Fibroblast of lung (primary cell): Measurements from ENCODE around the gene CNOT3. TPM values are rescaled to one million over a fixed set of nuclear protein-coding genes. Genes with fewer than 3 reads are reported as not detected.

Experiments
- DNase-seq, 2 donors: peaks; one replicate each; pipeline versions ENCODE4 v3.0.0 to v3.0.0-alpha.2; 2010; ENCODE audit warnings: low read depth in 2 of 2
- H2AFZ ChIP-seq: 2 replicates; pipeline ENCODE4 v1.5.1; 2012; ENCODE audit warnings: low read length, control low read depth, inconsistent platforms
- H3K27ac ChIP-seq: 2 replicates; pipeline ENCODE4 v1.5.1; 2011; ENCODE audit warnings: low read length, control low read depth; ENCODE audit not compliant: insufficient read depth
- H3K27me3 ChIP-seq: 2 replicates; pipeline ENCODE4 v1.5.1; 2011; ENCODE audit warnings: mild to moderate bottlenecking, low read length; ENCODE audit not compliant: control insufficient read depth, insufficient read depth
- H3K36me3 ChIP-seq: 2 replicates; pipeline ENCODE4 v1.5.1; 2011; ENCODE audit warnings: low read length; ENCODE audit not compliant: control insufficient read depth, insufficient read depth
- H3K4me1 ChIP-seq: 2 replicates; pipeline ENCODE4 v1.5.1; 2011; ENCODE audit warnings: low read length; ENCODE audit not compliant: control insufficient read depth, insufficient read depth; ENCODE audit errors: extremely low read depth
- H3K4me2 ChIP-seq: 2 replicates; pipeline ENCODE4 v1.5.1; 2011; ENCODE audit warnings: low read length, control low read depth; ENCODE audit not compliant: insufficient read depth; ENCODE audit errors: extremely low read depth
- H3K4me3 ChIP-seq, 4 experiments: fragments of 200-600 bp in 1 of 4; sonication (generic) in 1 of 4; replicated peaks in 1 of 4; 2 replicates each; pipeline ENCODE4 v1.5.1; 2011 to 2016; ENCODE audit warnings: low read length in 4 of 4, low read depth in 3 of 4, mild to moderate bottlenecking in 3 of 4, control low read depth in 2 of 4, inconsistent platforms in 1 of 4, mixed read lengths in 1 of 4; ENCODE audit not compliant: insufficient read depth in 1 of 4; ENCODE audit errors: control extremely low read depth in 1 of 4
- H3K79me2 ChIP-seq: 2 replicates; pipeline ENCODE4 v1.5.1; 2012; ENCODE audit warnings: mild to moderate bottlenecking, low read length, inconsistent platforms; ENCODE audit not compliant: control insufficient read depth, insufficient read depth
- H3K9ac ChIP-seq: 2 replicates; pipeline ENCODE4 v1.5.1; 2011; ENCODE audit warnings: mild to moderate bottlenecking, low read length, control low read depth; ENCODE audit not compliant: insufficient read depth
- H3K9me3 ChIP-seq: 2 replicates; pipeline ENCODE4 v1.5.1; 2012; ENCODE audit warnings: low read depth, low read length; ENCODE audit not compliant: control insufficient read depth, insufficient read depth
- H4K20me1 ChIP-seq: 2 replicates; pipeline ENCODE4 v1.5.1; 2011; ENCODE audit warnings: low read length; ENCODE audit not compliant: control insufficient read depth, insufficient read depth; ENCODE audit errors: extremely low read depth
- EZH2 ChIP-seq: IDR thresholded peaks from 2 replicates; pipeline ENCODE4 v1.5.1; 2012; ENCODE audit warnings: low read length, control low read depth, mild to moderate bottlenecking; ENCODE audit errors: missing control alignments
- polyA plus RNA-seq, 2 donors: library from polyadenylated mRNA; depleted of rRNA in 1 of 2; stranded (reverse) in 1 of 2; unstranded in 1 of 2; fragments of >200 nt; gene quantifications; 2 replicates each; pipeline ENCODE4 v1.2.1, GENCODE V29; 2011 to 2012; ENCODE audit warnings: missing spikeins in 1 of 2
- total RNA-seq: library from RNA; depleted of rRNA; stranded (reverse); fragments of >200 nt; gene quantifications from 2 replicates; pipeline ENCODE4 v1.2.1, GENCODE V29; 2014
- TF ChIP-seq, protein P1 (sequence below), 2 donors: IDR thresholded peaks in 1 of 2; conservative IDR thresholded peaks in 1 of 2; 1 replicate in 1 of 2; 2 replicates in 1 of 2; pipeline ENCODE4 v1.5.1; 2011 to 2012; ENCODE audit warnings: low read length in 2 of 2, control low read depth in 1 of 2, inconsistent platforms in 1 of 2, low read depth in 1 of 2, mild to moderate bottlenecking in 1 of 2

CNOT3 gene
- total and polyA plus RNA-seq, 2 donors (not counting 1 experiment from before 2014, with no cell fraction given) = 10.4 to 10.7 TPM

DNA sequence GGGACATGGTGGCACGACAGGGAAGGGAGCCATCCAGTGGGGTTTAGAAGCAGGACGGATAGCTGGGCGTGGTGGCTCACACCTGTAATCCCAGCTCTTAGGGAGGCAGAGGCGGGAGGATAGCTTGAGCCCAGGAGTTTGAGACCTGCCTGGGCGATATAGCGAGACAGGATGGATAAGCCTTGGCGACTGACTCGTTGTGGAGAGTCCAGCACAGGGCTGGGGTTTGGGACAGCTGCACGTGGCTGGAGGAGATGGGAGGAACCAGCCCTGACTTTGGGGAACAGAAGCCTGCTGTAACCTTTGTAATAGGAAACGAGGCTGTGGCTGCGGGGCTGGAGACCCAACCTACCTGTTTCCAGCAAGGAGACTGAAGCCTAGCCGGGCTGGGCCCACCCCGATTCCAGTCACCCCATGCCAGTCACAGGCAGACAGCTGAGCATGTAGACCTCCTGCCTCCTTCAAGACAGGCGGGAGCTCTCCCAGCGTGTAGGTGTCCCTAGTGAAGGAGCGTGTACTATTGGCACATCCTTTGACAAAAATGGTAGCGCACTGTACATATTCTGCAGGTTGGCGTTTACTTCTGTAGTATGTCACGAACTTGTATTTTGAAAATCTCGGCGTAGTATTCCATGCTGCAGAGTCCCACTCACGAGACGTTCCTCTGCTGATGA is 13.9 kb downstream of the CNOT3 start:
- Histone ChIP-seq H3K9ac (no peak overlapping the region), H4K20me1 (no peaks in the 10 kb centered on the region)
- no peak for DNase-seq

DNA sequence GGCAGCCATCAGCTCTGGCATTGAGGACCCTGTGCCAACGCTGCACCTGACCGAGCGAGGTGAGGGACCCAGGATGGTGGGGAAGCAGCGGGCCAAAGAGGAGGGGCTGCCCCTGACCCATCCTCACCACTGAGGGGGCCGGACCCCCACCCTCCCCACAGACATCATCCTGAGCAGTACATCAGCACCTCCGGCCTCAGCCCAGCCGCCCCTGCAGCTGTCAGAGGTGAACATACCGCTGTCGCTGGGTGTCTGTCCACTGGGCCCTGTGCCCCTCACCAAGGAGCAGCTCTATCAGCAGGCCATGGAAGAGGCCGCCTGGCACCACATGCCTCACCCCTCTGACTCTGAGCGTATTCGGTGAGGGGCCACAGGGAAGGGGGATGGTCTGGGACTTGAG is 14.7 kb downstream of the CNOT3 start:
- Histone ChIP-seq H3K36me3 (peaks cover 51% of the 10 kb centered on the region), H3K4me2 (no peak overlapping the region), H3K79me2 (no peaks in the 10 kb centered on the region), H3K4me1 (peaks cover 9% of the 10 kb centered on the region), H3K27ac (no peak overlapping the region), H3K27me3 (no peaks in the 10 kb centered on the region), H3K9me3 (no peaks in the 10 kb centered on the region), H2AFZ (no peak overlapping the region), H4K20me1 (no peaks in the 10 kb centered on the region), H3K4me3 (no peak overlapping the region), H3K9ac (no peak overlapping the region)
- TF ChIP-seq, protein P1, sequence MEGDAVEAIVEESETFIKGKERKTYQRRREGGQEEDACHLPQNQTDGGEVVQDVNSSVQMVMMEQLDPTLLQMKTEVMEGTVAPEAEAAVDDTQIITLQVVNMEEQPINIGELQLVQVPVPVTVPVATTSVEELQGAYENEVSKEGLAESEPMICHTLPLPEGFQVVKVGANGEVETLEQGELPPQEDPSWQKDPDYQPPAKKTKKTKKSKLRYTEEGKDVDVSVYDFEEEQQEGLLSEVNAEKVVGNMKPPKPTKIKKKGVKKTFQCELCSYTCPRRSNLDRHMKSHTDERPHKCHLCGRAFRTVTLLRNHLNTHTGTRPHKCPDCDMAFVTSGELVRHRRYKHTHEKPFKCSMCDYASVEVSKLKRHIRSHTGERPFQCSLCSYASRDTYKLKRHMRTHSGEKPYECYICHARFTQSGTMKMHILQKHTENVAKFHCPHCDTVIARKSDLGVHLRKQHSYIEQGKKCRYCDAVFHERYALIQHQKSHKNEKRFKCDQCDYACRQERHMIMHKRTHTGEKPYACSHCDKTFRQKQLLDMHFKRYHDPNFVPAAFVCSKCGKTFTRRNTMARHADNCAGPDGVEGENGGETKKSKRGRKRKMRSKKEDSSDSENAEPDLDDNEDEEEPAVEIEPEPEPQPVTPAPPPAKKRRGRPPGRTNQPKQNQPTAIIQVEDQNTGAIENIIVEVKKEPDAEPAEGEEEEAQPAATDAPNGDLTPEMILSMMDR (conservative IDR thresholded peaks at IDR 0.05 in 1 of 2, IDR thresholded peaks at IDR 0.05 in 1 of 2; ENCODE audit: low read depth in 1 of 2, low read length in 2 of 2) = no peak
- no peak for TF ChIP-seq EZH2
- DNase-seq = no peak

More for the DNA sequence above, 13.9 kb downstream of the CNOT3 start:
- H2AFZ ChIP-seq = no peak overlapping the region
- no peaks in the 10 kb centered on the region for H3K9me3 ChIP-seq
- H3K27ac ChIP-seq = no peak overlapping the region
- H3K4me3 ChIP-seq = no peak overlapping the region
- peaks cover 9% of the 10 kb centered on the region for H3K4me1 ChIP-seq
- TF ChIP-seq, protein P1 (conservative IDR thresholded peaks at IDR 0.05 in 1 of 2, IDR thresholded peaks at IDR 0.05 in 1 of 2; ENCODE audit: low read depth in 1 of 2, low read length in 2 of 2) = no peak
- no peak for TF ChIP-seq EZH2
- no peaks in the 10 kb centered on the region for H3K27me3 ChIP-seq
- no peaks in the 10 kb centered on the region for H3K79me2 ChIP-seq
- H3K36me3 ChIP-seq = peaks cover 54% of the 10 kb centered on the region
- H3K4me2 ChIP-seq = no peak overlapping the region

DNA sequence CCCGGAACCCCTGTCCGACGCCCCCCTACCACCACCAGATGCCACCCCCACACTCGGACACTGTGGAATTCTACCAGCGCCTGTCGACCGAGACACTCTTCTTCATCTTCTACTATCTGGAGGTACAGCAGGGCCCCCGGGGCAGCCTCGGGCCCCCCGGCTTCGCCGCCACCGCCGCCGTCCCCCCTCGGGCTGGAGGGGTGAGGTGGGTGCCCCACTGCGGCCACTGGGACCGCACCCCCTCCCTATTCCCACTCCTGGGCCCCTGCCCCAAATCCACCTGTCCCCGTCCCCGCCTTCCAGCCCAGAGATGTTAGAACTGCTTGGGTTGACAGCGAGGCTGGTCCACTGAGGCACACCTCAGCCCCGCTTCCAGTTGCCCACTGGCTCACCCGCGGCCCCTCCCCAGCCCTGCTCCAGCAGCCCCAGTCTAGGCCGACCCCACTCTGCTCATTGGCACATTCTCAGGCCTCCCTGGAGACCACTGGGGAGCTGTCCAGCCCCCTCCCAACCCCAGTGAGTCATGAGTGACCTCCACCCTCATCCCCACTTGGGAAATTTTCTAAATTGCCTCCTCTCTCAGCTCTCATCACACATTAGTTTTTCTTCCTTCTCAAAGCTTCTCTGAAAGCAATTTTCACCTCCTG is 15.4 kb downstream of the CNOT3 start:
- DNase-seq = no peak
- Histone ChIP-seq H3K4me2 (no peak overlapping the region), H3K4me3 (no peak overlapping the region), H3K27me3 (no peaks in the 10 kb centered on the region), H3K36me3 (peaks cover 50% of the 10 kb centered on the region), H3K27ac (no peak overlapping the region), H2AFZ (no peak overlapping the region), H3K9me3 (no peaks in the 10 kb centered on the region), H3K4me1 (peaks cover 10% of the 10 kb centered on the region), H4K20me1 (no peaks in the 10 kb centered on the region), H3K79me2 (peaks cover 1% of the 10 kb centered on the region), H3K9ac (peak overlapping the region; percentile 7)
- TF ChIP-seq EZH2 = no peak
- TF ChIP-seq, protein P1 (conservative IDR thresholded peaks at IDR 0.05 in 1 of 2, IDR thresholded peaks at IDR 0.05 in 1 of 2; ENCODE audit: low read depth in 1 of 2, low read length in 2 of 2) = no peak
